OCI-LY7 (cell line): ENCODE data around the gene SLC44A3. TPM values are rescaled to one million over a fixed set of nuclear protein-coding genes. Genes with fewer than 3 reads are reported as not detected.

Experiments
- BruUV-seq: library from RNA; stranded (reverse); fragments of 400-500 nt; replicated peaks from 2 replicates; lab custom pipeline; 2021; lab: Mats Ljungman, UMichigan
- CTCF ChIA-PET: fragments of 300-600 bp; sonication (Branson Sonifier 250); formaldehyde crosslinking; loops from one replicate; lab custom pipeline; 2022; ENCODE audit warnings: antibody characterized with exemption; ENCODE audit not compliant: unreplicated experiment; lab: Charles Lee
- POLR2A ChIA-PET: fragments of 300-600 bp; sonication (Branson Sonifier 250); formaldehyde crosslinking; loops from one replicate; lab custom pipeline; 2022; ENCODE audit warnings: antibody characterized with exemption; lab: Charles Lee
- DNase-seq: peaks from one replicate; pipeline ENCODE4 v3.0.0-alpha.2; 2015; ENCODE audit warnings: low spot score
- H2AFZ ChIP-seq: fragments of 200-600 bp; sonication (generic), shearing (Covaris generic); 2 replicates; pipeline ENCODE4 v1.6.1; 2014; ENCODE audit warnings: mild to moderate bottlenecking, antibody characterized with exemption, low read length, moderate library complexity
- H3K27ac ChIP-seq: fragments of 200-600 bp; sonication (generic); 2 replicates; pipeline ENCODE4 v1.5.1; 2014; ENCODE audit warnings: mixed run types, low read depth, mild to moderate bottlenecking, moderate library complexity, low read length, inconsistent platforms; ENCODE audit not compliant: poor library complexity, severe bottlenecking
- H3K36me3 ChIP-seq: fragments of 200-600 bp; sonication (generic); 2 replicates; pipeline ENCODE4 v1.6.1; 2014; ENCODE audit warnings: mild to moderate bottlenecking, antibody characterized with exemption, low read length, moderate library complexity, mixed read lengths; ENCODE audit not compliant: insufficient read depth
- H3K4me1 ChIP-seq: fragments of 200-600 bp; sonication (generic); 2 replicates; pipeline ENCODE4 v1.5.1; 2014; ENCODE audit warnings: mild to moderate bottlenecking, low read length; ENCODE audit not compliant: insufficient read depth, poor library complexity, severe bottlenecking
- H3K4me2 ChIP-seq: fragments of 200-600 bp; sonication (generic); 2 replicates; pipeline ENCODE4 v1.6.1; 2014; ENCODE audit warnings: mild to moderate bottlenecking, low read length
- H3K4me3 ChIP-seq: fragments of 200-600 bp; sonication (generic); 2 replicates; pipeline ENCODE4 v1.5.1; 2014; ENCODE audit warnings: mild to moderate bottlenecking, low read depth, low read length; ENCODE audit not compliant: poor library complexity, severe bottlenecking
- H3K79me2 ChIP-seq: fragments of 200-600 bp; sonication (generic); 2 replicates; pipeline ENCODE4 v1.6.1; 2016; ENCODE audit warnings: low read depth, mild to moderate bottlenecking, low read length, moderate library complexity, mixed read lengths; ENCODE audit not compliant: insufficient read depth
- H3K9me2 ChIP-seq: fragments of 200-600 bp; sonication (generic); 2 replicates; pipeline ENCODE4 v1.6.1; 2016; ENCODE audit warnings: mild to moderate bottlenecking, low read length, mixed read lengths; ENCODE audit not compliant: insufficient read depth
- H3K9me3 ChIP-seq: fragments of 200-600 bp; sonication (generic); 2 replicates; pipeline ENCODE4 v1.6.1; 2014; ENCODE audit warnings: mild to moderate bottlenecking, mixed run types, low read length, mixed read lengths
- H4K20me1 ChIP-seq: fragments of 200-600 bp; sonication (generic); 2 replicates; pipeline ENCODE4 v1.6.1; 2014; ENCODE audit warnings: mild to moderate bottlenecking, antibody characterized with exemption, low read length, moderate library complexity, mixed read lengths; ENCODE audit not compliant: insufficient read depth
- EZH2phosphoT487 ChIP-seq: fragments of 200-600 bp; sonication (generic); IDR thresholded peaks from 2 replicates; pipeline ENCODE4 v1.6.1; 2018; ENCODE audit warnings: low read depth, borderline replicate concordance, mild to moderate bottlenecking, mixed run types, antibody characterized with exemption, low read length, moderate library complexity, mixed read lengths
- intact Hi-C: fragments of 100-400 bp; cut with micrococcal nuclease; formaldehyde crosslinking; loops from one replicate; pipeline ENCODE4 v1.10.0; 2022; ENCODE audit not compliant: unreplicated experiment
- total RNA-seq, 2 experiments: library from RNA; depleted of rRNA in 1 of 2; stranded (reverse); fragments of >200 nt in 1 of 2; shearing (Covaris generic) in 1 of 2; gene quantifications; 2 replicates each; pipeline ENCODE4 v1.2.3, GENCODE V29; 2014 to 2022
- TF ChIP-seq, protein P1 (sequence below): fragments of 200-600 bp; sonication (generic); conservative IDR thresholded peaks from 2 replicates; pipeline ENCODE4 v1.5.1; 2014; ENCODE audit warnings: mild to moderate bottlenecking, antibody characterized with exemption, low read length, moderate library complexity, mixed read lengths

Gene SLC44A3
- total RNA-seq, 2 experiments from 2014 or later: not detected

DNA sequence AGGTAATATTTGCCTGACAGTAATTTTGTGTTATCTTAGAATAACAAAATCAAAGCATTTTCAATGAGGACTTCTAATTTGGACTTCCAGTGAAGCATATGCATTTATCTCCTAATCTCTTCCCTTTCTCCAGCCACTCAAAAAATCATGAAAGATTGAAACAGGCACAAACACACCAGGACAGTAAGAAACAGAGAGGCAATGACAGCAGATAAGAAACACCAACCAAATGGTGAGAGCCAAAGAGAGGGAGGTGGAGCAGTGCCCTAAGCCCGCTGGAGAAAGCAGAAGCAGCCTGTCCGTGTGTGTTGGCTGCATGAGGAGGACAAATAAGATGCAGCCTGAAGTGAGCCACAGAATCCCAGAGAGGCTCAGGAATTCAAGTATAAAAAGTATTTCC, 39.0 kb downstream of the SLC44A3 start:
- H4K20me1 ChIP-seq: no peaks in the 10 kb centered on the region
- no peaks in the 10 kb centered on the region for H3K36me3 ChIP-seq
- H3K9me3 ChIP-seq: no peaks in the 10 kb centered on the region
- H2AFZ ChIP-seq: no peak overlapping the region
- H3K4me1 ChIP-seq: no peaks in the 10 kb centered on the region
- TF ChIP-seq EZH2phosphoT487: no peak
- TF ChIP-seq, protein P1, sequence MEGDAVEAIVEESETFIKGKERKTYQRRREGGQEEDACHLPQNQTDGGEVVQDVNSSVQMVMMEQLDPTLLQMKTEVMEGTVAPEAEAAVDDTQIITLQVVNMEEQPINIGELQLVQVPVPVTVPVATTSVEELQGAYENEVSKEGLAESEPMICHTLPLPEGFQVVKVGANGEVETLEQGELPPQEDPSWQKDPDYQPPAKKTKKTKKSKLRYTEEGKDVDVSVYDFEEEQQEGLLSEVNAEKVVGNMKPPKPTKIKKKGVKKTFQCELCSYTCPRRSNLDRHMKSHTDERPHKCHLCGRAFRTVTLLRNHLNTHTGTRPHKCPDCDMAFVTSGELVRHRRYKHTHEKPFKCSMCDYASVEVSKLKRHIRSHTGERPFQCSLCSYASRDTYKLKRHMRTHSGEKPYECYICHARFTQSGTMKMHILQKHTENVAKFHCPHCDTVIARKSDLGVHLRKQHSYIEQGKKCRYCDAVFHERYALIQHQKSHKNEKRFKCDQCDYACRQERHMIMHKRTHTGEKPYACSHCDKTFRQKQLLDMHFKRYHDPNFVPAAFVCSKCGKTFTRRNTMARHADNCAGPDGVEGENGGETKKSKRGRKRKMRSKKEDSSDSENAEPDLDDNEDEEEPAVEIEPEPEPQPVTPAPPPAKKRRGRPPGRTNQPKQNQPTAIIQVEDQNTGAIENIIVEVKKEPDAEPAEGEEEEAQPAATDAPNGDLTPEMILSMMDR: no peak
- no peaks in the 10 kb centered on the region for H3K9me2 ChIP-seq
- no peak overlapping the region for H3K4me3 ChIP-seq
- no peaks in the 10 kb centered on the region for H3K79me2 ChIP-seq
- BruUV-seq: no TSS peak
- intact Hi-C loops: no loop called here
- POLR2A ChIA-PET: no interaction called here
- no peak for DNase-seq
- H3K4me2 ChIP-seq: no peak overlapping the region
- H3K27ac ChIP-seq: no peak overlapping the region
- CTCF ChIA-PET: interaction anchor here (0.6 kb wide), 1 partner anchor 197 kb away, joined by 4 read pairs; no protein-coding TSS in a partner anchor

DNA sequence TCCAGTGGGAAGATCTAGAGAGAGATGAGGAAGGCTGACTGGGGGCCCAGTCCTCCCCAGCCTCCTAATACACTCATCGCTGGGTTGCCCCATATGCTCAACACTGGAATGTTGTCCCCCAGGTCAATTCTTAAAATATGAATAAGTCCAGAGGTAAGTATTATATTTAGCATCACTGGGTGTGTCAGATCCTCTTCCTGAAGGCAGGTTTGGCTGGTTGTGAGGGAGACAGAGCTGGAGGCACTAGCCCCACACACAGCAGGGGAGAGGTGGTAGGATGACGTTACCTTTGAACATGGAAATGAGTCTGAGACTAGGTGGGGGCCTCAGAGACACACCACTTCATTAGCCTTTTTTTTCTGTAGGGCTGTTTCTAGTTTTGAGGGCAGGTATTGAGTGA, 42.6 kb downstream of the SLC44A3 start:
- Histone ChIP-seq H3K79me2 (no peaks in the 10 kb centered on the region), H3K27ac (no peak overlapping the region), H3K4me1 (no peaks in the 10 kb centered on the region), H3K9me3 (no peaks in the 10 kb centered on the region), H2AFZ (no peak overlapping the region), H3K4me3 (no peak overlapping the region), H3K4me2 (no peak overlapping the region), H4K20me1 (no peaks in the 10 kb centered on the region), H3K9me2 (no peaks in the 10 kb centered on the region), H3K36me3 (no peaks in the 10 kb centered on the region)
- ChIA-PET POLR2A (no interaction called here), CTCF (no interaction called here)
- TF ChIP-seq, protein P1: no peak
- TF ChIP-seq EZH2phosphoT487: no peak
- DNase-seq: no peak
- BruUV-seq: no TSS peak
- intact Hi-C loops: no loop called here

DNA sequence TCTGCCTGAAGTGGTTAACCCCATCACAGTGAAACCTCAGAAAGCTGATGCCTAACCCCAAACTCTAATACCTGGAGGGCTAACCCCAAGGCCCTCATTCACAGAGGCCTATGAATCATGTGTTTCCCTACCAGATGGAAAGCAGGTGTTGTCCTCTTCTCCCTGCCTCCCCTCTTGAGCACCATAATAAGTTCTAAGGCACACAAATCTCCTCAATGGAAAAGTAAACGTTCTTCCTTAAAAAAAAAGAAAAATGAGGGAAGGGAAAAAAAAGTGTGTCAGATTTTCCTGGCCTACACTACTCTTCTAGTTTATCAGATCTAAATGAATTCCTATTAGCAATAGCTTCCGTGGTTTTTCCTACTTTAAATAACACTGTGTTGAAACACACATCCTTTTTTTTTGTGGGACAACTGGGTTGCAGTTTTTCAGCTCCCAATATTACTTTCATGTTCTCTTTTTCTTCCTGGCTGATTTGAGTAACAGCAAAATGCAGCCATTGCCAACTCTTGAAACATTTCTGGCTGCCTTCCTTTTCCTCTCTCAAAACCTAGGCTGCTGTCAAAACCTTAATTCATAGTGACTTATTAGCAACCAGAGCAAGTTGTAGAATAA, 43.2 kb downstream of the SLC44A3 start:
- Histone ChIP-seq H3K9me2 (no peaks in the 10 kb centered on the region), H4K20me1 (no peaks in the 10 kb centered on the region), H2AFZ (no peak overlapping the region), H3K4me2 (no peak overlapping the region), H3K27ac (no peak overlapping the region), H3K36me3 (no peaks in the 10 kb centered on the region), H3K4me1 (no peaks in the 10 kb centered on the region), H3K9me3 (no peaks in the 10 kb centered on the region), H3K79me2 (no peaks in the 10 kb centered on the region), H3K4me3 (no peak overlapping the region)
- ChIA-PET POLR2A (no interaction called here), CTCF (interaction anchor here (0.7 kb wide), 1 partner anchor 12 kb away, joined by 3 read pairs; no protein-coding TSS in a partner anchor)
- intact Hi-C loops: no loop called here
- no peak for TF ChIP-seq EZH2phosphoT487
- TF ChIP-seq, protein P1: no peak
- no TSS peak for BruUV-seq
- DNase-seq: no peak
